HEK293 (cell line): ENCODE results near the gene APBB2.
A peak's percentile ranks its signal among the peaks of the same experiment; 100 is the strongest.

ENCODE experiments used
- AEBP2 ChIP-seq: fragments of 450-650 bp; formaldehyde crosslinking; IDR thresholded peaks from 2 replicates; pipeline ENCODE4 v1.5.1; 2016; ENCODE audit warnings: missing biosample characterization, missing genetic modification characterization, borderline replicate concordance
- BCL11A ChIP-seq: fragments of 450-650 bp; formaldehyde crosslinking; IDR thresholded peaks from 2 replicates; pipeline ENCODE4 v1.5.1; 2016; ENCODE audit warnings: low read depth, missing biosample characterization, missing genetic modification characterization
- HOXD13 ChIP-seq: sonication (generic); formaldehyde crosslinking; IDR thresholded peaks from 2 replicates; pipeline ENCODE4 v1.8.0; 2022; ENCODE audit warnings: missing genetic modification reagents, borderline replicate concordance
- INSM2 ChIP-seq: fragments of 450-650 bp; formaldehyde crosslinking; IDR thresholded peaks from 2 replicates; pipeline ENCODE4 v1.5.1; 2016; ENCODE audit warnings: missing biosample characterization, missing genetic modification characterization
- MEIS1 ChIP-seq: sonication (generic); formaldehyde crosslinking; IDR thresholded peaks from 2 replicates; pipeline ENCODE4 v1.8.1; 2022; ENCODE audit warnings: missing genetic modification reagents, mild to moderate bottlenecking, borderline replicate concordance
- OSR2 ChIP-seq: fragments of 450-650 bp; formaldehyde crosslinking; IDR thresholded peaks from 2 replicates; pipeline ENCODE4 v1.5.1; 2016; ENCODE audit warnings: missing biosample characterization, missing genetic modification characterization
- REPIN1 ChIP-seq: fragments of 450-650 bp; formaldehyde crosslinking; IDR thresholded peaks from 2 replicates; pipeline ENCODE4 v1.5.1; 2017; ENCODE audit warnings: missing biosample characterization, missing genetic modification characterization, low read depth
- SP3 ChIP-seq: fragments of 450-650 bp; formaldehyde crosslinking; IDR thresholded peaks from 2 replicates; pipeline ENCODE4 v1.5.1; 2016; ENCODE audit warnings: missing biosample characterization, missing genetic modification characterization
- TCF7L2 ChIP-seq: IDR thresholded peaks from 2 replicates; pipeline ENCODE4 v1.6.1; 2011; ENCODE audit warnings: low read depth, mild to moderate bottlenecking, inconsistent platforms, low read length, moderate library complexity, borderline replicate concordance
- TSHZ1 ChIP-seq: fragments of 450-650 bp; formaldehyde crosslinking; IDR thresholded peaks from 2 replicates; pipeline ENCODE4 v1.5.1; 2016; ENCODE audit warnings: missing biosample characterization, missing genetic modification characterization, borderline replicate concordance
- ZBTB21 ChIP-seq: fragments of 450-650 bp; formaldehyde crosslinking; IDR thresholded peaks from 2 replicates; pipeline ENCODE4 v1.5.1; 2017; ENCODE audit warnings: missing biosample characterization, missing genetic modification characterization
- ZNF157 ChIP-seq: fragments of 450-650 bp; formaldehyde crosslinking; IDR thresholded peaks from 2 replicates; pipeline ENCODE4 v1.5.1; 2016; ENCODE audit warnings: missing biosample characterization, missing genetic modification characterization
- ZNF174 ChIP-seq: fragments of 450-650 bp; formaldehyde crosslinking; IDR thresholded peaks from 2 replicates; pipeline ENCODE4 v1.5.0; 2017; ENCODE audit warnings: missing biosample characterization, mild to moderate bottlenecking, missing genetic modification characterization
- ZNF202 ChIP-seq: fragments of 450-650 bp; formaldehyde crosslinking; IDR thresholded peaks from 2 replicates; pipeline ENCODE4 v1.5.1; 2016; ENCODE audit warnings: missing biosample characterization, missing genetic modification characterization, borderline replicate concordance
- ZNF26 ChIP-seq: fragments of 450-650 bp; formaldehyde crosslinking; IDR thresholded peaks from 2 replicates; pipeline ENCODE4 v1.5.1; 2016; ENCODE audit warnings: missing biosample characterization, missing genetic modification characterization
- ZNF324 ChIP-seq: fragments of 450-650 bp; formaldehyde crosslinking; IDR thresholded peaks from 2 replicates; pipeline ENCODE4 v1.5.1; 2016; ENCODE audit warnings: missing biosample characterization, missing genetic modification characterization
- ZNF394 ChIP-seq: fragments of 450-650 bp; formaldehyde crosslinking; IDR thresholded peaks from 2 replicates; pipeline ENCODE4 v1.5.1; 2016; ENCODE audit warnings: missing biosample characterization, missing genetic modification characterization, mild to moderate bottlenecking, moderate library complexity, borderline replicate concordance
- ZNF585B ChIP-seq: fragments of 450-650 bp; formaldehyde crosslinking; IDR thresholded peaks from 2 replicates; pipeline ENCODE4 v1.5.1; 2016; ENCODE audit warnings: missing biosample characterization, missing genetic modification characterization
- ZNF600 ChIP-seq: fragments of 450-650 bp; formaldehyde crosslinking; IDR thresholded peaks from 2 replicates; pipeline ENCODE4 v1.5.1; 2016; ENCODE audit warnings: missing biosample characterization, missing genetic modification characterization
- ZNF623 ChIP-seq: fragments of 450-650 bp; formaldehyde crosslinking; IDR thresholded peaks from 2 replicates; pipeline ENCODE4 v1.5.1; 2016; ENCODE audit warnings: missing biosample characterization, missing genetic modification characterization
- ZNF639 ChIP-seq: fragments of 450-650 bp; formaldehyde crosslinking; IDR thresholded peaks from 2 replicates; pipeline ENCODE4 v1.5.1; 2016; ENCODE audit warnings: missing biosample characterization, missing genetic modification characterization
- ZNF707 ChIP-seq: fragments of 450-650 bp; formaldehyde crosslinking; IDR thresholded peaks from 2 replicates; pipeline ENCODE4 v1.5.1; 2016; ENCODE audit warnings: missing biosample characterization, missing genetic modification characterization
- ZNF791 ChIP-seq: fragments of 450-650 bp; formaldehyde crosslinking; IDR thresholded peaks from 2 replicates; pipeline ENCODE4 v1.5.1; 2016; ENCODE audit warnings: missing biosample characterization, missing genetic modification characterization
- ZNF830 ChIP-seq: fragments of 450-650 bp; IDR thresholded peaks from 2 replicates; pipeline ENCODE4 v1.5.0; 2018; ENCODE audit warnings: missing biosample characterization, missing genetic modification characterization, low read depth, mild to moderate bottlenecking, moderate library complexity

APBB2 gene

GRCh38 chr4:41256740-41257256, 42.5 kb upstream of the APBB2 start, which contains the start of gene UCHL1 (continued):
- no peak for TF ChIP-seq TSHZ1 (tag by site-specific recombination)
- no peak for TF ChIP-seq BCL11A (tag by site-specific recombination)
- TF ChIP-seq OSR2 (tag by site-specific recombination) = no peak
- no peak for TF ChIP-seq MEIS1
- TF ChIP-seq ZNF26 (tag by site-specific recombination) = no peak
- TF ChIP-seq ZNF791 (tag by site-specific recombination) = no peak
- 0 out of 2 replicates have a peak, but pooled peaks have one; percentile 27 for TF ChIP-seq ZBTB21 (tag by site-specific recombination)
- TF ChIP-seq ZNF324 (tag by site-specific recombination) = no peak; the same call in 1 of the 2 replicates
- no peak for TF ChIP-seq HOXD13 (CRISPR knock-in tag)
- TF ChIP-seq ZNF585B (tag by site-specific recombination) = no peak
- peak; percentile 17; the same call in 1 of the 2 replicates for TF ChIP-seq INSM2 (tag by site-specific recombination)
- no peak for TF ChIP-seq REPIN1 (tag by site-specific recombination)
- TF ChIP-seq ZNF394 = peak; percentile 55
- TF ChIP-seq ZNF157 (tag by site-specific recombination) = no peak
- TF ChIP-seq ZNF600 = peak; percentile 85
- TF ChIP-seq ZNF639 (tag by site-specific recombination) = no peak; the same call in 1 of the 2 replicates
- no peak for TF ChIP-seq AEBP2
- peak; percentile 54; the same call in 1 of the 2 replicates for TF ChIP-seq TCF7L2
- TF ChIP-seq SP3 = peak; percentile 55
- TF ChIP-seq ZNF707 (tag by site-specific recombination) = no peak
- TF ChIP-seq ZNF202 (tag by site-specific recombination) = no peak
- TF ChIP-seq ZNF830 (tag by site-specific recombination) = no peak
- TF ChIP-seq ZNF623 (tag by site-specific recombination) = no peak
- TF ChIP-seq ZNF174 = no peak
